Measurements from ENCODE around the gene QSOX1. TPM values are rescaled to one million over a fixed set of nuclear protein-coding genes. Genes with fewer than 3 reads are reported as not detected.

QSOX1 gene
- total and polyA plus RNA-seq, 2 donors (not counting 3 experiments of a cell fraction or from before 2014, with no cell fraction given) = 256 to 415 TPM

- Histone ChIP-seq H3K27ac (ENCODE audit: insufficient read depth, low read depth, low read length) (no peak overlapping the region), H3K79me2 (ENCODE audit: control insufficient read depth, insufficient read depth, low read length) (peaks cover 24% of the 10 kb centered on the region), H3K4me3 (replicated peaks in 1 of 3; ENCODE audit: insufficient read depth in 1 of 3, low read depth in 1 of 3, low read length in 3 of 3) (no peak overlapping the region), H3K36me3 (ENCODE audit: control insufficient read depth in 2 of 2, extremely low read depth in 1 of 2, insufficient read depth in 2 of 2, low read length in 2 of 2) (peaks cover 0 to 4% of the 10 kb centered on the region in 2 experiments), H3K4me1 (ENCODE audit: control insufficient read depth, extremely low read depth, insufficient read depth, low read length) (no peaks in the 10 kb centered on the region), H3K9ac (replicated peaks; ENCODE audit: extremely low read depth, insufficient read depth, low read length) (no peak overlapping the region), H3K4me2 (ENCODE audit: insufficient read depth, low read length) (no peak overlapping the region), H4K20me1 (replicated peaks; ENCODE audit: control insufficient read depth, extremely low read depth, insufficient read depth, low read length) (no peaks in the 10 kb centered on the region), H3K9me1 (replicated peaks; ENCODE audit: control insufficient read depth, extremely low read depth, insufficient read depth, low read length) (no peaks in the 10 kb centered on the region), H2AFZ (ENCODE audit: low read depth, low read length) (no peak overlapping the region), H3K27me3 (ENCODE audit: control insufficient read depth in 2 of 2, insufficient read depth in 2 of 2, low read length in 2 of 2) (no peaks in the 10 kb centered on the region), H3K9me3 (replicated peaks; ENCODE audit: control insufficient read depth, insufficient read depth, low read length) (no peaks in the 10 kb centered on the region)
- CTCF ChIA-PET = interaction anchor here (1.0 to 7.3 kb wide), 31 partner anchors 11 to 462 kb away, joined by 3 to 76 read pairs (median 7); partner anchors contain the start of genes CEP350, QSOX1 and TOR1AIP1
- dilution Hi-C loops (cut with MboI; ENCODE audit: extremely low pct_ligation_motif_present, low sequenced_read_pairs) = no loop called here
- TF ChIP-seq MAX (IDR thresholded peaks at IDR 0.05; ENCODE audit: insufficient read depth, insufficient read length) = no peak
- TF ChIP-seq CTCF (IDR thresholded peaks at IDR 0.05; ENCODE audit: extremely low read depth in 1 of 2, insufficient read depth in 1 of 2, low read depth in 1 of 2, low read length in 2 of 2) = no peak
- no peak for TF ChIP-seq FOS (IDR thresholded peaks at IDR 0.05; ENCODE audit: borderline replicate concordance, insufficient read depth, low read length)
- no peak for TF ChIP-seq POLR2AphosphoS5 (IDR thresholded peaks at IDR 0.05; ENCODE audit: insufficient read depth, low read depth, low read length)
- no peak for TF ChIP-seq MYC (IDR thresholded peaks at IDR 0.05; ENCODE audit: low read depth, low read length)
- TF ChIP-seq GATA2 (IDR thresholded peaks at IDR 0.05; ENCODE audit: insufficient read depth, insufficient read length, low read depth, low read length) = no peak
- no peak for TF ChIP-seq EZH2 (IDR thresholded peaks at IDR 0.05; ENCODE audit: borderline replicate concordance, low read depth, low read length, severe bottlenecking)
- no peak for TF ChIP-seq POLR2A (IDR thresholded peaks at IDR 0.05; ENCODE audit: low read depth, low read length)
- TF ChIP-seq JUN (IDR thresholded peaks at IDR 0.05; ENCODE audit: borderline replicate concordance, insufficient read depth, insufficient read length, low read depth) = no peak
- no peak for FAIRE-seq
- intact Hi-C loops (cut with micrococcal nuclease) = loop anchor here (1.0 kb wide), 3 partner anchors 214 to 301 kb away; partner anchors contain the start of gene CEP350
- POLR2A ChIA-PET = interaction anchor here (1.2 to 1.6 kb wide), 3 partner anchors 10 to 285 kb away, joined by 4 to 7 read pairs (median 5); partner anchors contain the start of genes QSOX1 and TOR1AIP1
- no peak for DNase-seq (ENCODE audit: low read depth, low spot score)
- BruUV-seq (replicated peaks) = no TSS peak
Observed at GRCh38 chr1:180167721-180168467, 13.2 kb downstream of the QSOX1 start.

Data from endothelial cell of umbilical vein (primary cell).